Measurements from ENCODE around the gene MTHFR. TPM values are rescaled to one million over a fixed set of nuclear protein-coding genes. Genes with fewer than 3 reads are reported as not detected.

MTHFR gene
- total RNA-seq, 1 experiment from 2014 or later: 6.0 TPM

DNA sequence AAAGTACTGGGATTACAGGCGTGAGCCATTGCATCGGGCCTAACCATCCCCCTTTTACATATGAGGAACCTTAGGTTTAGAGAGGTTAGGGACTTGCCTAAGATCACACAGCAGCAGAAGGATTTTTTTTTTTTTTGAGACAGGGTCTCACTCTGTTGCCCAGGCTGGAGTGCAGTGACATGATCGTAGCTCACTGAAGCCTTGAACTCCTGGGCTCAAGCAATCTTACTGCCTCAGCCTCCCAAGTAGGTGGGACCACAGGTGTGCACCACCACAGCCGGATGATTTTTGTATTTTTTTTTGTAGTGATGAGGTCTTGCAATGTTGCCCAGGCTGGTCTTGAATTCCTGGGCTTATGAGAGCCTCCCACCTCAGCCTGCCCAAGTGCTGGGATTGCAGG, 46.0 kb downstream of the MTHFR start:
- DNase-seq (ENCODE audit: low spot score): no peak

DNA sequence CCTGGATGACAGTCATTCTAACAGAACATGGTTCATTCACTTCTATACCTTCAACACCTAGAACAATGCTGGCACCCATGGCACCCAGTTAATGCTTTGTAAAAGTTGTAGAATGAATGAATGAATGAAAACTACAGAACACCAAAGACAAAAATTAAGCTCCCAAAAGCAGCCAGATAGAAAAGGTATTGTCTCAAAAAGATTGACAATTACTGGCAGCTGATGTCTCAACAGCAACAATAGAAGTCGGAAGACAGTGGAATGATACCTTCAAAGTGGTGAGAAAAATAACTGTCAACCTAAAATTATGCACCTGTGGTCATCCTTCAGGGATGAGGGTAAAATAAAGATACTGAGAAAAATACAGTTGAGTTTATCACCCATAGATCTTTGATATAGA, 48.7 kb downstream of the MTHFR start:
- DNase-seq (ENCODE audit: low spot score): no peak

DNA sequence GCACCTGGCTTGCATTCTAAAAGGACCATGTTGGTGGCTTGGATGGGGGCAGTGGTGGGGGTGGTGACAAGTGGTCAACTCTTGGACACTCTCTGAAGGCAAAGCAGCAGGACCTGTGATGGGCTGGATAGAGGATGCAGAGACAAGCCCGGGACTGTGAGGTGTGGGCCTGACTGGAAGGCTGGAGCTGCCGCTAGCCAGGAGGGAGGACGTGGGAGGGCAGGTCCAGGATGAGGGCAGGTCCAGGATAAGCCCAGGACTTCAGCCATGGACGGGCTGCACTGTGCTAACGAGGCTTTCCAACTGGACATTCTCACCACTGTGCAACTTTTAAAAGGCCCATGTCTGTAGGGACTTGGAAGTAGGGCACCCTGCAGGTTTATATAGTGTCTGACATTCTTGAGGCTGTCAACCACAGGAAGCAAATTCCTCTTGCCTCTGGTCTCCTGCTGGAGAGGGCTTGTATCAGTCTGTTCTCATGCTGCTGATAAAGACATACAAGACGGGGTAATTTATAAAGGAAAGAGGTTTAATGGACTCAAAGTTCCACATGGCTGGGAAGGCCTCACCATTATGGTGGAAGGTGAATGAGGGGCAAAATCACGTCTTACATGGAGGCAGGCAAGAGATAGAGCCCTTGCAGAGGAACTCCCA, 52.1 kb downstream of the MTHFR start:
- no peak for DNase-seq (ENCODE audit: low spot score)

DNA sequence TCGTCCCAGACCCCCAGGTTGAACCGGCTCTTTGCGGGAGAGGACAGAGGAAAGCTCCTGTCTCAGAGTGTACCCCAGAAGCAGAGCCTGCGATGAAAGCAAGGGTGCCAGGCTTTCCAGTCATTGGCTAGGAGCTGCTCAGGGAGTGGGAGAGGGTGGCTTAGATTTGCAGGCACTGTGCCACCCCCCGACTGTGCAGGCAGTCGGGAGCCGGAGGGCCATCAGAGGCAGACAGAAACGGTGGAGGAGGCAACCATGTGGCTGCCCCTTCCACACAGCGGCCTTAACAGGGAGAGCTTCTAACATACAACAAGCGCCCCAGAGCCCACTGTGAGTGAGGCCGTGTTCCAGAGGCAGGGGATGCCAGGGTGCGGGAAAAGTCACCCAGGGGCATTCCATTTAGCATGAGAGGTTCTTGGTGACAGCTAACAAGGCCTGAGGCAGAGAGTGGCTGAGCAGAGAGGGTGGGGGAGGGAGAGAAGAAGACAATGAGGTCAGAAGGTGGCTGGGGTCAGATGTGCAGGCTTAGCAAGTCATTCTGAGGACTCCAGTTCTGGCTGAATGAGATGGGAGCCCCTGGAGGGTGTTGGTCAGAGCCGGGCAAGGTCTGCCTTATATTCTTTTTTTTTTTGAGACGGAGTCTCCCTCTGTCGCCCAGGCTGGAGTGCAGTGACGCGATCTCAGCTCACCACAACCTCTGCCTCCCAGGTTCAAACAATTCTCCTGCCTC, 53.2 kb downstream of the MTHFR start:
- no peak for DNase-seq (ENCODE audit: low spot score)

DNA sequence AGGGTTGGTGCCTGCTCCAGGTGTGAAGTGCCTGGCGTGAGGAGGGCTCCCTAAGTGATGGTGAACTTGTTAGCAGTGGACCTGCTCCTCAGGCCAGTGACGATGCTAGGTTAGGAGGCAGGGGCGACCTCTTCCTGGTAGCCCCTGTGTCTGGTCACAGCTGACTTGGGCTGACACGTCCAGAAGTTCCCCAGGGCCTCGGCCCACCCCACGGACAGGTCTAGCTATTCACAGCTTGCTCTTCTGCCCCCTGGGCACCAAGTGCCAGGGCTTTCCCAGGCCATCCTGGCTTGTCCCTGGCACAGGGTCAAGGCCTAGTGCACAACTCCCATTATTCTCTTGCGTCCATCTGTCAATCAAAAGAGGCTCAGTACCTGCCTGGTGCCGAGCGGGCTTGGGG, 54.7 kb downstream of the MTHFR start:
- DNase-seq (ENCODE audit: low spot score): no peak

DNA sequence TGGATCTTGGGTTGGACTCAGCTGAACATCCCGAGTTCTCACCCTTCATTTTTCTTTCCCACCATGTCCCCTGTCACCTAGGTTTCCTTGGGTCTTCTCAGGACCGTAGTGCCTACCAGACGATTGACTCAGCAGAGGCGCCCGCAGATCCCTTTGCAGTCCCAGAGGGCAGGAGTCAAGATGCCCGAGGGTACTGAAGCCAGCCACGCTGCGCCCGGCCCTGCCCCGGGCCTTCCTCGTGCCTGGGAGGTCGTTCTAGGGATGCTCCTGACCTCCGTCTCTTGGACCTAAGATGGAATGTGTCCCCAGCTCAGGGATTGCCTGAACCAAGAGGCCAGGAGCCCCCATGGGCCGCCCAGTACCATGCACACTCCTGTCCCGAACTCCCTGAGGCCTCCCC, 55.8 kb downstream of the MTHFR start:
- DNase-seq (ENCODE audit: low spot score): no peak

DNA sequence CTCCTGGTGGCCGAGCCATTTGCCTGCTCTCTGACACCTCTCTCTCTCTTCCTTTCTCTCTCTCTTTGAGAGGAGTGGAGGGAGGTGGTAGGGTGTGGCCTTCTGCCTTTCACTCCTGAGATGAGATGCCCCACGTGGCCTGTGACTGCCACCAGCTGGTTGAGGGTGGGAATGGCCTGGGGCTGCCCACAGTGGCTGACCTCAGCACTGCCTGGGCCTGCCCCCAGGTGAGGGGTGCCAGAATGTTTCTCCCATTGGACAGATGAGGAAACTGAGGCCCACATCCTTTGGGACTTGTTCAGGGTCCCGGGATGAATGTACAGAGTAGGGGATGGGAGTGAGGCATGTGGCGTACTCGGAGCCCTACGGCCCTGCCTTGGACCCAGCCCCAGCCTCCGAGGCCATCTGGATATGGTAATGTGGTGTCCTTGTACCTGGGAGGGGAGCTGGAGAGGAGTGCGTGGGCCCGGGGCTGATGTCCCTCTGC, 56.5 kb downstream of the MTHFR start:
- peak; percentile 31 for DNase-seq (ENCODE audit: low spot score)

DNA sequence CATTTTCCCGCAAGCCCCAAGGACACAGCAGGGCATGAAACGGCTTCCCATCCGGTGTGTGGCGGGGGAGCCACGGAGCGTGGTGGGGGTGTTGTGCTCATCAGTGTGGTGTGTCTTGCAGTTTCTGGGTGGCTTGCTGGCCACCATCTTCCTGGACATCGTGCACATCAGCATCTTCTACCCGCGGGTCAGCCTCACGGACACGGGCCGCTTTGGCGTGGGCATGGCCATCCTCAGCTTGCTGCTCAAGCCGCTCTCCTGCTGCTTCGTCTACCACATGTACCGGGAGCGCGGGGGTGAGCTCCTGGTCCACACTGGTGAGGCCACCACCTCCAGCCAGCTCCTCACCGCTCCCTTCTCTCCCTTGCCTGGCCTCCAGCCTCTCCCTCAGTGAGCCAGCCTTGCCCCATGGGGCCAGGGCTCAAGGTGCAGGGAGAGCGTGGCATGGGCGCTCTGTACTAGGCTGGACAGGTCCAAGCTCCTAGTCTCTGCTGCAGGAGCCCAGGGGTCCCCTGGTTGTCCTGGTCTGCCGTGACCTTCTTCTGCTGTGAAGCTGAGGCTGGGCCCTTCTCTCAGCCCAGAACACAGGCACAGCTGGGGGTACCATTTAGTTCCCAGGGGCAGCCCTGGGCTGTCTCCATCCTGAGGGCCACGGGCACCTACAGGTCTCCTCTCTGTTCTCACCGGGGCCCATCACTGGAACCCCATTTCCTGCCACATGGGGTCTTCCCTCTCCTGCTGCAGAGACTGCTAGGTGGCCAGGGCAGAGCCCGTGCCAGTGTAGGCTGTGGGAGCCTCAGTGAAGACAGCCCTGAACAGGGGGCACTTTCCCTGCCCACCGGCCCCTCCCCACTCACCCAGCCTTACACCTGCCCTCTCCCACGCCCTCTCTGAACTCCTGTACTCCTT, 57.2 kb downstream of the MTHFR start:
- no peak for DNase-seq (ENCODE audit: low spot score)

DNA sequence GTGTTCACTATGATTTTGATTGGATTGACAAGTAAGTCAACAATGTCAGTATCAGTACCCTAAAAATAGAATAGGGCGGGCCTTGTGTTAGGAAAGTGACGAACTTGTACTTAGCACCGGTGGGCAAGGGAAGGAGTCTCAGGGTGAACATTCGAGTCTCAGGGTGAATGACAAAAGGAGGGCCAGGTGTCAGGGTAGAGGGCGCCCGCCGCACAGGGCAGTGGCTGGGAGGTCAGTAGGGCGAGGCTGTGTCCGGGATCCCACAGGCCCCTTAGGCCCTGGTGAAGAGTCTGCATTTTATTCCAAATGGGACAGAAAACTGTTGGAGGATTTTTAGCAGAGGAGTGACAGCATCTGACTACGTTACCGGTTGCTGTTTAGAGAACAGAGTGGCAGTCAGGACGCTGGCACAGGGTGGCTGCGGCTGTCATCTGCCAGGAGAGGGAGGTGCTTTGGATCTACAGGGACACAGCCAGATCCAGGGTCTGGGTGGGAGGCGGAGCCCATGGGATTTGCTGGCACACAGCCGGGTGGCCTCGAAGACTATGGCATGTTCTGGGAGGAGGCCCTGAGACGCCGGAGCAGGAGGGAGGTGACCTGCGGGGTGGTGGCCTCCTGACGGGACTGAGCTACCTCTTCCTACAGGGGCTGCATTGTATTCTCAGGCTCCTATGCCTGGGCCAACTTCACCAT, 58.8 kb downstream of the MTHFR start:
- DNase-seq (ENCODE audit: low spot score): no peak

DNA sequence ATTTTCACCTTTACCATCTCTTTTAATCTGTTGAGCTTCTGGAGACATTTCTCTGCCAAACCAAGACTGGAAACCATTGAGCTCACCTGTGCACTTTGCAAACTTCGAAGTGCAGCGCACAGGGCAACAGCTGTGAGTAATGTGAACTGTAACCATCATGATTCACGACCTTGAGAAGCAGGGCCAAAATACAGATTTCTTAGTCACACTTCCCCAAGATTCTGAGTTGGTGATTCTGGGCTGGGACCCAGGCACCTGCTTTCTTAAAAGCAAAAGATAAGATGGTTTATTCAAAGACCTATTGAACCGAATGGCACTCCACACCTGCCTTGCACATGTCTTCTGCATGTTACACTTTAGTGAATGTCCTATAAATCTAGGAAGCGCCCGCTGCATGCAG, 59.7 kb downstream of the MTHFR start:
- no peak for DNase-seq (ENCODE audit: low spot score)

DNA sequence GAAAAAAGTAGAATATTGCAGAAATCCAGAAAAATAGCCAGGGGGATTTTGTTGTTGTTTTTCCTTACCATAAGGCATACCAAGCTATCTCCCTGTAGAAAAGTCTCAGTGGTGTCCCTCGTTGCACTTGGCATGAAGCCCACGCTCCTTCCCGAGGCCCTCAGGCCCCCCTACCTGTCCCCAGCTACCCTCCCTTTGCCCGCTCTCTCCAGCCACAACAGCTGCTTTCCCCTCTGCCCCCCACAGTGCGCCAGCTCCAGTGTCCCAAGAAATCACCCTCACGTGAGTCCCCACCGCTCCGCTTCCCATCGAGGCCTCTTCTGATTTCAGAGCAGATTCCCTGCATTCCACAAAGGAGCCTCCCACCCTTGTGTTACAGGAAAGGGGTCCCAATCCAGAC, 61.5 kb downstream of the MTHFR start:
- no peak for DNase-seq (ENCODE audit: low spot score)

DNA sequence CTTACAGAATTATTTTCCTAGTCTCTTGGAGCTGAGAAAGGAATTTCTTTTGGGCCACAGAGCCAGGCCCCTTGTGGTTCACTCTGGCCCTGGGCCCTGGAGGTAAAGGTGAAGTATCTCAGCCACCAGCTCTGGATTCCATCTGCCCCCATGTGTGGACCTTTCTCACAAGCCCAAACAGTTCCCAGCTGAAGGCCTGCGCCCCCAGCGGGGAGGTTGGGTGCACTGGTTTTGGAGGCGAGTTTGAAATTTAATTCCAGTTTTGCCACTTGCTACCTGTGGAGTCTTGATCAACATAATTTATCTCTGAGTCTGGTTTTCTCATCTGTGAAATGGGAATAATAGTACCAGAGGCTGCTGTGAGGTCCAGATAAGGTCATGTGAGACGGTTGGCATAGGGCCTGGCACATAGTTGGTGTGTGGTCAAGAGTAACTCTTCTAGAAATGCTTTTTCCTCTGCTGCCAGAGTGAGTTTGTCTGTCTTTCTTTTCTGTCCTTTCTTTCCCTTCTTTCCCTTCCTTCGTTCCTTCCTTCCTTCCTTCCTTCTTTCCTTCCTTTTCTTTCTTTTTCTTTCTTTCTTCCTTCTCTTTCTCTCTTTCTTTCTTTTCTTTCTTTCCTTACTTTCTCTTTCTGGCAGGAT, 63.7 kb downstream of the MTHFR start:
- no peak for DNase-seq (ENCODE audit: low spot score)

DNA sequence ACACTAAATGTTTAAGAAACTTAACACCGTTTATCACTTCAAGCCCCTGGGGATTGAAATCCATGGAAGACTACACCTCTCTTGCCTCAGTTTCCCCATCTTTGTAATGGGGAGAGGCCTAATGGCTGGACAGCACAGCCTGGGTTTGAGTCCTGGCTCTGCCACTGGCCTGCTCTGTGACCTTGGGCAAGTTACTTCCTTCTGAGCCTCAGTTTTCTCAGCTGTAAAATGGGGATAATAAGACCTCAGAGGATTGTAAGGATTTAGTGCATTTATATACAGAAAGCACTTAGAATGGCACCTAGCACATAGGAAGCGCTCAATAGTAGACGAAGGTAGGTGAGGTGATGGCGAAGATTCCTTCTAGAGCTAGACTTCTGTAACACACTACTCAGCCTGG, 64.3 kb downstream of the MTHFR start:
- DNase-seq (ENCODE audit: low spot score): no peak

DNA sequence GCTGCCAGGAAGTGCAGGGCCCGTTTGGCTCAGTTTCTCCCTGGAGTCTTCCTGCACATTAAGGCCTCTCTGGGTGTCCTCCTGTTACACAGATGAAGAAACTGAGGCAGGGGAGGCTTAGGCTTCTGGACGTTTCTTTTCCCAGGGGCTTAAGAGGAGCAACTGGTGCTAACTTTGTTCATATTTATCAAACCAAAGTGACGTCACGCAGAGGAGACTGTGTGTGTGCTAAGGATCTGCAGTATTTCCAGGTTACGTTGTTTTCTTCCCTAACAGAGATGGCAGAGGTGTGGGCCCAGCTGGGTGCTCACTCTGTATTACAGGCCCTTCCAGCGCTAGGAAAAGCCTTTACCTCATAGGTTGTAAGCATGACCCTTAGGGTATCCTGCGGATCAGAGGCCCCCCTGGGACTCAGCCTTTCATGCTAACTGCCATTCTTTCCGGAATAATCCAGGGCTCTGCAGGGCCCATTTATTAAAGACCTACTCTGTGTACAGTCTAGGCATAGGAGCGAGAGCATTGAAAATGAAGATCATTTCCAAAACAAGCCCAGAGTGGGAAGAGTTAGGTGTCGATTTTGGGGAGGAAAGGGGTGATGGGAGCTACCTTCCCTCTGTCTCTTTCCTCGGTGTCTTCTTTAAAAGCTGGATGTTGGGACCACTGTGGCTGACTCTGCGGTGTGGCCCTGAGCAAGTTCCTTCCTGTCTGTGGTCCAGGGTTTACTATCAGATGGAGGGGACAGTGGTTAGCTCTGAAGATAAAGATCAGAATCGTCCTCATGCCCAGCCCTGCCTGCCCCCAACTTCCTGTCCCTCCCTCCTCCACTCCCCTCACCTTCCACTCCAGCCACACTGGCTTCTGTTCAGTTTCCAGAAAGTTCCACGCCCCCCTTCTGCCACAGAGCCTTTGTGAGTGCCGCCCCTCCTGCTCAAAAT, 65.2 kb downstream of the MTHFR start:
- no peak for DNase-seq (ENCODE audit: low spot score)

DNA sequence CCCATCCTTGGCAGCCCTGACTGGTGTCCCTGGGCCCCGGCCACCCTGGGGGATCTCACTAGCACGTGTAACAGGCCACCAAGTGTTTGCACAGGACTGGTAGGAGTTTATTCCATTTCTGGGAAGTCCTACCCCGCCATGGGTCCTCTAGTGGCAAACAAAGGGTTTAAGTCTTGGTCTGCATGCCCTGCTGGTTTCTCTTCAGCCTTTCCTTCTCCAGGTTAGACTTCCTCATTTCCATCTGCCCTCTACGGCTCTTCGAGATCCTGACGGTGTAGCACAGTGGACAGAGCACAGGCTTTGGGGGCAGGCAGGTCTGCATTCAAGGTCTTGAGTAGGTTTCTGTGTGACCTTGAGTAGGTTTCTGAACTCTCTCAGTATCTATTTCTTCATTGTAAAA, 67.0 kb downstream of the MTHFR start:
- no peak for DNase-seq (ENCODE audit: low spot score)

DNA sequence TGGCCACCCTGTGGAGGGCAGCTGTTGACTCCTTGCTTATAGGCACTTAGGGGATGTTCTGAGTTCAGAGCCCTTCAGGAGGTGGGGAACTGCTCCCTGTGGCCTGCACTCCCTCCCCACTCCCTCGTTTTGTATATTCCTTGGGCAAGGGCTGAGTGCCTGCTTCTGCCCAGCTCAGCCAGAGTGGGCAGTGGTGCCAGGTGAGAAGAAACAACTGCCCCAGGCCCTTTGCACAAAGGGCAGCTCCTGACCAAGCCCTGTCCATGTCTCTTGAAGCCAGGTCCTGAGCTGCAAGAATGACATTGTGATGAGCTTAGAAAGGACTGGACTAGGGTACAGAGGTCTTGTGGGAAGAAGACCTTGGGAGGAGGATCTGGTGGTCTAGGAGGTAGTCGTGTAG, 67.7 kb downstream of the MTHFR start:
- no peak for DNase-seq (ENCODE audit: low spot score)

DNA sequence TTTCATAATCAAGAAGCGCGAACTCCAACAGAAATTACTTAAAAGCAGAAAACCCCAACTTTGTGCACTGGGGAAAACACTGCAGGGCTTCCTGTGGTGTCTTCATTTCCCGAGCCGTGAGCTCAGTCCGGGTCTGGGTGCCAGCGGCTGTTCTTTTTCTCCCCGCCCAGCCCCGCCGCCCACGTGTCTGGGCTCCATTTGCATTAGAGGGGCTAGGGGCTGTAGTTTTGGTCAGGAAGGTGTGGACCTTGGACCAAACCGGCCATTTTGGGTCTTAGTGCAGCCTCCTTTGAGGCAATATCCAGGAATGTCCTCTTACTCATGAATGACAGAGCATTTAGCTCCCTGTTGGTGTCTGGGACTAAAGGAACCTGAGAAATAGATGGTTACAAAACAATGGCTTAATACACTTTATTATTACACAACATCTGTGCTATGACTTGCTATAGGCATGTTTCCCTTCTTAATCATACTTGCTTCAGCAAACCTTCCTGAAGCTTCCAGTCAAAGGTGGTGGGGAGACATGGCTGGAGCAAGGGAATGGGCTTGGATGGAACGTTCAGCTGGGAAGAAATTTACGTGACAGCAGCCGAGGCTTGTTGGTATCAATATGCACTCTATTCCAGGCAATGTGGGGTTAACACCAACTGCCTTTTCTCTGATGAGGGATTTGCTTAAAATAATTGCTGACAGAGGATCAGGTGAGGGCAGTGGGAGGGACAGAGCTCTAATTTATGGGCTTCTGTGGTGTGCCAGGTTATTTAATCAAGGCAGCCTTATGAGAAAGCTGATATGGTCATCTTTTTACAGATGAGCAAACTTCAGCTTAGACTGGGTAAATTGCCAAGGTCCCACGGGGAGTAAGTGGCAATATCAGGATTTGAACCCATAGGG, 68.8 kb downstream of the MTHFR start:
- DNase-seq (ENCODE audit: low spot score): peak; percentile 34

DNA sequence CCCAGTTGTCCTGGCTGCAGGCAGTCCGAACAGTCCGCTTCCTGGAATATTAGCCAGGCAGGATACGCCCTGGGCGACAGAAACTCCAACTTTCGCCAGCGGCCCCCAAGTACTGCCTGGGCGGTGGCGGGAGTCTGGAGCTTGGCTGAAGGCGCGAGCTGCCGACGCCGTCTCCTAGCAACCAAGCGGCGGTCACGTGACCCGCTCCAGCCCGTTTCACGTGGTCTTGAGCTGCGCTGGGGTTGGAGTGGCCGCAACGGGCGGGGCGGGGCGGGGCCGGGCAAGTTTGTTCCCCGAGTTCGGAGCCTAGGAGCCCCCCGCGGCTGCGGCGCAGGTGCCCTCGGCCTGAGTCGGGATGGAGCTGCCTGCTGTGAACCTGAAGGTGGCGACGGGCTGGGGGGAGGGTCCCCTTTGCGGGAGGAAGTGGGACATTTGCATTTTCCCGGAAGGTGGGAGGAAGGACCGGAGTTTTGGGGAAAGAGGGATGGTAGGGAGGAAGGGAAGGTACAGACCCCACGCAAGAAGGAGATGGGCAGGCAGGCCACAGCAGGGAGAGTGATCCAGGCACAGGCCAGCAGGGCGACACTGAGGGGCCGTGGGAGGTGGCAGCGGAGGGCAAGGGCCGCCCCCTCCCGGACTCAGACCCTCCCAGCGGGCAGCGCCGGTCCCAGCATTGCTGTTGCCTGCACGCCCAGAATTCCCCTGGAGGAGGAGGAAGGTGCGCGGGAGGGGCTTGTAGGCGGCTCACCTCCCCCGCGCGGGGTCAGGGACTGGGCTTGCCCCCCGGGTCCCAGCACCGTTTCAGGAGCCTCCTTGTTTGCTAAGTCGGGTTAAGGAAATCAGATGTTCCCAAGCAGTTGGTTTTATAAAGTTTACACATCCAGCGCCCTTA, 69.7 kb downstream of the MTHFR start, which contains the start of gene AGTRAP:
AGTRAP (plus strand) TSS at position 283 of the 892 bp plus-strand sequence; CDS start at position 356, 73 bp downstream.
- DNase-seq (ENCODE audit: low spot score): peak; percentile 90

All from H4 (cell line).